B cell (primary cell): ENCODE measurements around the gene CADM2.

Experiments used
- EZH2 ChIP-seq: IDR thresholded peaks from 2 replicates; pipeline ENCODE4 v1.6.1; 2012; ENCODE audit warnings: borderline replicate concordance, low read depth, mild to moderate bottlenecking, moderate library complexity, low read length; ENCODE audit not compliant: insufficient read depth, poor library complexity, severe bottlenecking
- TF ChIP-seq, protein P1 (sequence below): fragments of 200-600 bp; IDR thresholded peaks from one replicate; pipeline ENCODE4 v1.8.0; 2022; ENCODE audit warnings: antibody characterized with exemption, mild to moderate bottlenecking

DNA sequence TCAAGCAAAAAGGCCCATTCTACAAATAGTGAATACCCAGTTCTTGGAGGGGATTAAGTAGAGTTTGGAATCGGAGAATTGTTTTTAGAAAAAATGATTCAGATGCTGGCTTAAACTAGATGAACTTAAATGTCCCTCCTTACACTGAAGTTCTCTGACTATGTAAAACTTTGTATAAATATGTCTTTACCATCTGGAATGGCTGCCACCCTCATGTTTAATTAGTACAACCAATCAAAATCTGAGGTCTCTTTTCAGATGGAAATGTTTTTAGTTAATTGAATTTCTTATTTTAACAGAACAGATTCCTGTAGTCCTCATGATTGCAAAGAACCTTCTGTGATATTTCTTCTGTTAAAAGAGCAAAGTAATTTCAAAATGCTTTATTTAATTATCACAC lies 94.8 kb downstream of the CADM2 start:
- no peak for TF ChIP-seq EZH2
- TF ChIP-seq, protein P1, sequence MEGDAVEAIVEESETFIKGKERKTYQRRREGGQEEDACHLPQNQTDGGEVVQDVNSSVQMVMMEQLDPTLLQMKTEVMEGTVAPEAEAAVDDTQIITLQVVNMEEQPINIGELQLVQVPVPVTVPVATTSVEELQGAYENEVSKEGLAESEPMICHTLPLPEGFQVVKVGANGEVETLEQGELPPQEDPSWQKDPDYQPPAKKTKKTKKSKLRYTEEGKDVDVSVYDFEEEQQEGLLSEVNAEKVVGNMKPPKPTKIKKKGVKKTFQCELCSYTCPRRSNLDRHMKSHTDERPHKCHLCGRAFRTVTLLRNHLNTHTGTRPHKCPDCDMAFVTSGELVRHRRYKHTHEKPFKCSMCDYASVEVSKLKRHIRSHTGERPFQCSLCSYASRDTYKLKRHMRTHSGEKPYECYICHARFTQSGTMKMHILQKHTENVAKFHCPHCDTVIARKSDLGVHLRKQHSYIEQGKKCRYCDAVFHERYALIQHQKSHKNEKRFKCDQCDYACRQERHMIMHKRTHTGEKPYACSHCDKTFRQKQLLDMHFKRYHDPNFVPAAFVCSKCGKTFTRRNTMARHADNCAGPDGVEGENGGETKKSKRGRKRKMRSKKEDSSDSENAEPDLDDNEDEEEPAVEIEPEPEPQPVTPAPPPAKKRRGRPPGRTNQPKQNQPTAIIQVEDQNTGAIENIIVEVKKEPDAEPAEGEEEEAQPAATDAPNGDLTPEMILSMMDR = no peak
